PC-9 (cell line): ENCODE results near the gene PXN.

Experiments used
- CTCF ChIP-seq: fragments of 200-600 bp; sonication (generic); conservative IDR thresholded peaks from 2 replicates; pipeline ENCODE4 v1.6.1; 2017; ENCODE audit warnings: mixed run types, antibody characterized with exemption, mild to moderate bottlenecking, moderate library complexity
- EZH2 ChIP-seq: fragments of 200-600 bp; sonication (generic); IDR thresholded peaks from 2 replicates; pipeline ENCODE4 v1.8.0; 2017; ENCODE audit warnings: antibody characterized with exemption, low read depth

- no peak for TF ChIP-seq CTCF
- TF ChIP-seq EZH2: no peak
Measured at GRCh38 chr12:120194534-120195395, 70.8 kb downstream of the PXN start, which contains the start of gene GCN1.
